Measurements from ENCODE around the gene SYT8.

SYT8 gene

DNA sequence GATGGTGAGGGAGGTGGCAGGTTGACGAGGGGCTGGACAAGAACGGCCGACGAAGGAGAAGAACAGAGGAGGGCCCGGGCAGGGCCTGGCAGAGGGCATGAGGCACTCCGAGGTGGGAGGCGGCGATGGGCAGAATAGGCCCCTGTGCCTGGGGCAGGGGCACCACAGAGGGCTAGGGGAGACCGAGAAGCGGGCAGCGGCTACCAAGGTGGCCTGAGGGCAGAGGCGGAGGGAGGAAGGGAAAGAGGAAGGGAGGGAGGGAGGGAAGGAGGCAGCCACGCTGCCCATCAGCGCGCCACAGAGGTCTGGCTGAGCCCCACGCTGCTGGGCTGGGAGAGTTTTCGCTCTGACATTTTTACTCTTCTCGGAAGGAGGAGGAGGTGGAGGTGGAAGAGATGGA is 29.4 kb downstream of the SYT8 start:
- ATAC-seq (ENCODE audit: insufficient read depth, low read depth) (no peak), DNase-seq (no peak)
- H3K9ac ChIP-seq (ENCODE audit: low read depth, low read length) = no peak overlapping the region
- H3K27ac ChIP-seq (ENCODE audit: low read length) = no peak overlapping the region
- no peak overlapping the region for H2AFZ ChIP-seq (ENCODE audit: low read depth, low read length)
- no peaks in the 10 kb centered on the region for H3K36me3 ChIP-seq (ENCODE audit: insufficient read depth, low read length)
- H4K20me1 ChIP-seq (ENCODE audit: insufficient read depth, low read length) = peaks cover 8% of the 10 kb centered on the region; the same call in 1 of the 2 replicates
- H3K9me3 ChIP-seq (ENCODE audit: insufficient read depth, low read length, severe bottlenecking) = no peaks in the 10 kb centered on the region
- no peaks in the 10 kb centered on the region for H3K79me2 ChIP-seq (ENCODE audit: insufficient read depth, low read length)
- H3K4me2 ChIP-seq (ENCODE audit: insufficient read depth, low read length) = no peak overlapping the region
- no peaks in the 10 kb centered on the region for H3K4me1 ChIP-seq (ENCODE audit: insufficient read depth, low read length)
- H3K27me3 ChIP-seq (ENCODE audit: insufficient read depth, low read length, poor library complexity) = no peaks in the 10 kb centered on the region
- no peak overlapping the region for H3K4me3 ChIP-seq (ENCODE audit: low read depth in 1 of 2, low read length in 2 of 2)
- no peak for TF ChIP-seq EZH2 (IDR thresholded peaks at IDR 0.05; ENCODE audit: borderline replicate concordance, low read depth, low read length, severe bottlenecking)
- TF ChIP-seq, protein P1, sequence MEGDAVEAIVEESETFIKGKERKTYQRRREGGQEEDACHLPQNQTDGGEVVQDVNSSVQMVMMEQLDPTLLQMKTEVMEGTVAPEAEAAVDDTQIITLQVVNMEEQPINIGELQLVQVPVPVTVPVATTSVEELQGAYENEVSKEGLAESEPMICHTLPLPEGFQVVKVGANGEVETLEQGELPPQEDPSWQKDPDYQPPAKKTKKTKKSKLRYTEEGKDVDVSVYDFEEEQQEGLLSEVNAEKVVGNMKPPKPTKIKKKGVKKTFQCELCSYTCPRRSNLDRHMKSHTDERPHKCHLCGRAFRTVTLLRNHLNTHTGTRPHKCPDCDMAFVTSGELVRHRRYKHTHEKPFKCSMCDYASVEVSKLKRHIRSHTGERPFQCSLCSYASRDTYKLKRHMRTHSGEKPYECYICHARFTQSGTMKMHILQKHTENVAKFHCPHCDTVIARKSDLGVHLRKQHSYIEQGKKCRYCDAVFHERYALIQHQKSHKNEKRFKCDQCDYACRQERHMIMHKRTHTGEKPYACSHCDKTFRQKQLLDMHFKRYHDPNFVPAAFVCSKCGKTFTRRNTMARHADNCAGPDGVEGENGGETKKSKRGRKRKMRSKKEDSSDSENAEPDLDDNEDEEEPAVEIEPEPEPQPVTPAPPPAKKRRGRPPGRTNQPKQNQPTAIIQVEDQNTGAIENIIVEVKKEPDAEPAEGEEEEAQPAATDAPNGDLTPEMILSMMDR (IDR thresholded peaks at IDR 0.05; ENCODE audit: borderline replicate concordance, extremely low read depth, low read length, poor library complexity, severe bottlenecking) = no peak

DNA sequence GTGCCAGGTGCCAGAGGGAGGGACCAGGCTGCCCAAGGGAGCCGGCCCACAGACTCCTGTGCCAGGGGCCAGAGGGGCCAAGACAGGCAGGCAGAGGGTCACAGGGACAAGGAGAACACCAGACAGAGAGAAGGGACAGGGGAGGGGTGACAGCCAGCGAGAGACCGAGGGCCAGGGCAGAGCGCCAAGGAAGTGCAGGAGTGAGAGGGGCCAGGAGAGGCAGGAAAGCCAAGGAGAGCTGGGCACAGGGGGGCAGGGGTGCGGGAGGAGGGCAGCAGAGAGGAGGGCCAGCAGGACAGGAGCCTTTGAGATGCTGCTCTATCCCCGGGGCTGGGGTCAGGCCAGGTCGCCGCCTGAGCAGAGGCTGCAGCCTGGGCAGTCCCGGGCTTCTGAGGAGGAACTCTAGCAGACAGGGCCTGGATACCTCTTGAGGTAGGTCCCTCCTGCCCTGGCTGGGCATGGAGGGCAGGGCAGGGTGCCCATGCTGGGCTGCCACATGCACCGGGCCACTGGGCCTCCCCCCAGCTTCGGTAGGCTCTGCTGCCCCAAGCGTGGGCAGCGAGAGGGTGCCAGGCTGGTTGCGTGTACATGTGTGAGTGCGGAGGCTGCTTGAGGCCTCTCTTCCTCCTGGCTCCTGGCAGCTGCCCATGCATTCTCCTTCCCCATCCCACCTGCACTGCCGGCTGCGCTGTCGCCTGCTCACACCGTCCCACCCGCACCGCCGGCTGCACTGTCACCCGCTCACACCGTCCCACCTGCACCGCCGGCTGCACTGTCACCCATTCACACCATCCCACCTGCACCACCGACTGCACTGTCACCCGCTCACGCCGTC is 30.3 kb downstream of the SYT8 start:
- no peaks in the 10 kb centered on the region for H3K4me1 ChIP-seq (ENCODE audit: insufficient read depth, low read length)
- no peak overlapping the region for H3K4me2 ChIP-seq (ENCODE audit: insufficient read depth, low read length)
- no peaks in the 10 kb centered on the region for H3K36me3 ChIP-seq (ENCODE audit: insufficient read depth, low read length)
- H4K20me1 ChIP-seq (ENCODE audit: insufficient read depth, low read length) = peaks cover 8% of the 10 kb centered on the region; the same call in 1 of the 2 replicates
- H3K9me3 ChIP-seq (ENCODE audit: insufficient read depth, low read length, severe bottlenecking) = no peaks in the 10 kb centered on the region
- no peak overlapping the region for H3K4me3 ChIP-seq (ENCODE audit: low read depth in 1 of 2, low read length in 2 of 2)
- TF ChIP-seq, protein P1 (IDR thresholded peaks at IDR 0.05; ENCODE audit: borderline replicate concordance, extremely low read depth, low read length, poor library complexity, severe bottlenecking) = no peak
- TF ChIP-seq EZH2 (IDR thresholded peaks at IDR 0.05; ENCODE audit: borderline replicate concordance, low read depth, low read length, severe bottlenecking) = no peak
- DNase-seq (no peak), ATAC-seq (ENCODE audit: insufficient read depth, low read depth) (no peak)
- no peak overlapping the region for H2AFZ ChIP-seq (ENCODE audit: low read depth, low read length)
- no peaks in the 10 kb centered on the region for H3K79me2 ChIP-seq (ENCODE audit: insufficient read depth, low read length)
- no peaks in the 10 kb centered on the region for H3K27me3 ChIP-seq (ENCODE audit: insufficient read depth, low read length, poor library complexity)
- no peak overlapping the region for H3K27ac ChIP-seq (ENCODE audit: low read length)
- no peak overlapping the region for H3K9ac ChIP-seq (ENCODE audit: low read depth, low read length)

DNA sequence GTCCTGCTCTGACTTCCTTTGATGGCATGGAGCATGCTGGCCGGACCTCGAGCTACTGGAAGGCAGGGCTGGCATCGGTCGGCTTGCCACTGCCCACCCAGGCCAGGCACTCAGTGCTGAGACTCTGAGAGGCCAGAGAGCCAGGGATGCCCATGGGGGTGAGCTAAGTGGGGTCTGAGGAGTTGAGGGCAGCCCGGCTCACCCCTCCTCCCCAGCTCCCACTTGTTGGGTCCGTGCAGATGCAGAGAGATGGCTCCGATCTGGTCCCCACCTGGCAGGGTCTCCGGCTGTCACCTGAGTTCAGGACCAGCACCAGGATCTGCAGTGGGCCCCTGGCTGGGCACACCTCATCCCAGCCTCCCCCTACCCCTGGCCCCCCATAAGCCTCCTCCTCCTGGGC is 31.4 kb downstream of the SYT8 start:
- ATAC-seq (ENCODE audit: insufficient read depth, low read depth) = no peak

More for the DNA sequence above, 31.4 kb downstream of the SYT8 start:
- Histone ChIP-seq H3K4me3 (ENCODE audit: low read depth in 1 of 2, low read length in 2 of 2) (no peak overlapping the region), H3K27me3 (ENCODE audit: insufficient read depth, low read length, poor library complexity) (no peaks in the 10 kb centered on the region), H3K4me2 (ENCODE audit: insufficient read depth, low read length) (no peak overlapping the region), H3K79me2 (ENCODE audit: insufficient read depth, low read length) (no peaks in the 10 kb centered on the region), H2AFZ (ENCODE audit: low read depth, low read length) (no peak overlapping the region), H3K9ac (ENCODE audit: low read depth, low read length) (no peak overlapping the region), H3K9me3 (ENCODE audit: insufficient read depth, low read length, severe bottlenecking) (no peaks in the 10 kb centered on the region), H3K4me1 (ENCODE audit: insufficient read depth, low read length) (no peaks in the 10 kb centered on the region), H3K36me3 (ENCODE audit: insufficient read depth, low read length) (no peaks in the 10 kb centered on the region), H3K27ac (ENCODE audit: low read length) (no peak overlapping the region), H4K20me1 (ENCODE audit: insufficient read depth, low read length) (peaks cover 8% of the 10 kb centered on the region; the same call in 1 of the 2 replicates)
- TF ChIP-seq EZH2 (IDR thresholded peaks at IDR 0.05; ENCODE audit: borderline replicate concordance, low read depth, low read length, severe bottlenecking) = no peak
- TF ChIP-seq, protein P1 (IDR thresholded peaks at IDR 0.05; ENCODE audit: borderline replicate concordance, extremely low read depth, low read length, poor library complexity, severe bottlenecking) = no peak
- DNase-seq = no peak
